GM20431 (cell line): ENCODE results near the gene DENND10.
"Not testable (repeated sequence)": the region's sequence is repeated elsewhere in the genome, so short reads cannot be mapped to it uniquely, and the experiment has no call there.

ENCODE experiments used
- in situ Hi-C: fragments of 300-500 bp; cut with MseI, MboI; formaldehyde crosslinking; loops from one replicate; pipeline ENCODE4 v1.15.0; 2020; ENCODE audit warnings: low sequenced_read_pairs; ENCODE audit not compliant: unreplicated experiment

The DENND10 gene

DNA sequence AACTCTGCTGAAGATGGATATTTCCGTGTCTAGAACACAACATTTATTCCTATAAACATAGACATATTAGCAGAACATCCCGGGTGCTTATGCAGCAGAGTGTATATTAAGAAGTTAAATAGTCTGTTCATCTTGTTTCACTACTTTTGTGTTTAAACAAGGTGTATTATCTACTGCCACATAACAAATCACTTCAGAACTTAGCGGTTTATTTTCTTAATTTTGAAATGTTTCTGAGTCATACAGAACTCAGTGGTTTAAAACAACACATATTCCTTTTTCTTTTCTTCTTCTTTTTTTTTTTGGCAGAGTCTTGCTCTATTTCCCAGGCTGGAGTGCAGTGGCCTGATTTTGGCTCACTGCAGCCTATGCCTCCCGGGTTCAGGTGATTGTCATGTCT lies 25.8 kb downstream of the DENND10 start:
- in situ Hi-C loops = no loop called here

GRCh38 chr10:119131512-119132240 lies 27.8 kb downstream of the DENND10 start:
- in situ Hi-C loops = no loop called here

DNA sequence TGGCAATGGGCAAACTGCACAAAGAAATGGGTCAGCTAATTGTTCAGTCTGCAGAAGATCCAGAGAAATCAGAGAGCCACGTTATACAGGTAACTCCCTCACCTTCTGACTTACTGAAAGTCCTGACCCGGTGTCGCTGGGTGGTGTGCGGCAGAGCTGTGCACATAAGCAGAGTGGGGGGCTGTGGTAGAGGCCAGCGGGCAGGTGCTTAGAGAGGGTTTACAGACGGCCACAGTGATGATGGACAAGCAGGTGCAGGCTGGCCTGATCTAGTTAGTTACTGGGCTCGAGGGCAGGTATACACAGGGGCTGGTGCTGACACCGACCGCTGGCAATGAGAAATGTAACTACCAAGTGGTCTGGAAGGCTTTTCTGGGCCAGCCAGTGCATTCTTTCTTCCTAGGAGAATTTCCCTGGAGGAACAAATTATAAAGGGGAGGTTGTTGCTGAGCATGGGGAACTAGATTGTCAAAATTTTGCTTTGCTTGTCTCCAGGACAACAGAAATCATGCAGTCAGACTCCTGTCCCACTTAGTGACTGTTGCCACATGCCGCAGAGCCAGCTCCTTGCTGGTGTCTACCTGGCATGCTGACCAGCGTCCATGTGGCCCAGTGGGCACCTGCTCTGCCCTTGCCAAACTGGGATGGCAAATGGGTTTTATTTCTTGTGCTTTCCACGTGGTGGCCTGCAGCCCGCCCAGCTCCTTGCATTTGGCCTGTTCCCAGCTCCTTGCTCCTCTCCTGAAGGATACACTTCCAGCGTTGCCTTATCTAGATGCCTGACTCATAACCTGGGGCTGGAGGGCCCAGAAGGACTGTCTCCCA lies 28.8 kb downstream of the DENND10 start:
- in situ Hi-C loops = no loop called here

GRCh38 chr10:119133949-119134348 lies 30.0 kb downstream of the DENND10 start:
- in situ Hi-C loops = no loop called here

DNA sequence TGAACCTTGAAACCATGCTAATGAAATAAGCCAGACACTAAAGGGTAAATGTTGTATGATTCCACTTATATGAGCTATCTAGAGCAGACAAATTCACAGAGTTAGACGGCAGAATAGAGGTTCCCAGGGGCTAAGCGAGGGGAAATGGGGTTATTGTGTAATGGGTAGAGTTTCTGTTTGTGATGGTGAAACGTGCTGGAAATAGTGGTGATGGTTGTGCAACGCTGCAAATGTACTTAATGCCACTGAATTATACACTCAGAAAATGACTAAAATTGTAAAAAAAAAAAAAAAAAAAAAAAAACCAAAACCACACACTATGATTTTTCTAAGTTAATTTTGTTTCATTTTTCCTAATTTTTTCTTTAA lies 31.6 kb downstream of the DENND10 start:
- in situ Hi-C loops = no loop called here

DNA sequence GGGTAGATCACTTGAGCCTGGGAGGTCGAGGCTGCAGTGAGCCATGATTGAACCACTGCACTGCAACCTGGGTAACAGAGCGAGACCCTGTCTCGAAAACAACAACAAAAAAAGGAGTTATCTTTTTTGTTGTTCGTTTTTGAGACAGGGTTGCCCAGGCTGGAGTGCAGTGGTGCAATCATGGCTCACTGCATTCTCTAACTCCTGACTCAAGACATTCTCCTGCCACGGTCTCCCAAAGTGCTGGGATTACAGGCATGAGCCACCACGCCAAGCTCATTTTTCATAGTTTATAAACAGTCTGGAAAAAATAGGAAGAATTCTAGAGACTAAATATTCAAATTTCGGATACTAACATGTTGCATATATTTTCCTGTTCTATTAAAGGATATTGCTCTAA lies 32.2 kb downstream of the DENND10 start:
- in situ Hi-C loops = no loop called here

DNA sequence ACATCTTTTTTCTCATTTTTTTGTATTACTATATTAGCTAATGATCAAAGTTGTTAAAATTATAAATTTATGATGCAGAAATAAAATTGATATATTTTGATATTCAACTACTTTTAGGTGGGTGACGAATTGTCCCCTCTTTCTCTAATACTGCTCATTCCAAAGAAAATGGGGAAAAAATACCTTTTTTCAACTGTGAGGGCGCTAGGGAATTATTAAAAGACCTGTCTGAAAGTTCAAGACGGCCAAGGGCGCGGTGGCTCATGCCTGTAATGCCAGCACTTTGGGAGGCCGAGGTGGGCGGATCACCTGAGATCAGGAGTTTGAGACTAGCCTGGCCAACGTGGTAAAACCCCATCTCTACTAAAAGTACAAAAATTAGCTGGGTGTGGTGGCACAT lies 34.0 kb downstream of the DENND10 start:
- in situ Hi-C loops = not testable (repeated sequence)

DNA sequence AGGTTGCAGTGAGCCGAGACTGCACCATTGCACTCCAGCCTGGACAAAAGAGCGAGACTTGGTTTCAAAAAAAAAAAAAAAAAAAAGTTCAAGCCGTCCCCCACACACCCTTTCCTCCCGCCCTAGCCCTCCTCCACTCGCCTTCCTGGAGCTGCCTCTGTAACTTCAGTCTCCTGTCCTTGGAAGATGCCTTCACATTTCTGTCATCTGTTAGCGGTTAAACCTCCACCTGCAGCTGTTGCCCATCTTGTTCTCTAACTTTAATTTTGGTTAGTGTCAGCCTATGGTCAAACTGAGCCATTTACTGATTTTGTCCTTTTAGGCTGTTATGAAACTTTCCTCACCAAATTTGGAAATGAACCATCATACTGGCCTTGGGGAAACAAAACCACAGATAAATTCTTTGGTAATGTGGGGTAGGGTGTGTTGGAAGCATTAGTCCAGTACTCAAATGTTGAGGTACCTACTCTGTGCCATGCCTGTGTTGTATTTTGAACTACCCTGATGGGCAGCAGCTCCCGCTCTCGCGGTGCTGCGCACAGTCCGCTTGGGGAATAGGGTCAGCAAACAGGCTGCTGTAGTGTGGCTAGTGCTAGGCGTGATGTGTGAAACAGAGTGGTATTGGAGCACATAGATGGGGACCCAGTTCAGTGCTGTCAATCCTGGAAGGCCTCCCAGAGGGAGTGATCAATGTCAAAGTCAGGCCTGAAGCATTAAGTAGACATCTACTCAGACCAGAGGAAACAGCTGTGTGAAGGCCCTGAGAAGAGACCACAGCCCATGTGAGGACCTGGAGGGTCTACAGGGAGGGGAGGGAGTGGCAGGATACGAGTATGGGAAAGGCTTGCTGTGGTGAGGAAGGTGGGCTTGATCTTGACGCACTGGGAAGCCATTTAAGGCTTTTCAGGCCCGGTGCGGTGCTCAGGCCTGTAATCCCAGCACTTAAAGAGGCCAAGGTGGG lies 34.7 kb downstream of the DENND10 start:
- in situ Hi-C loops = no loop called here

- in situ Hi-C loops = no loop called here
Measured at GRCh38 chr10:119139464-119140067, 35.7 kb downstream of the DENND10 start.

DNA sequence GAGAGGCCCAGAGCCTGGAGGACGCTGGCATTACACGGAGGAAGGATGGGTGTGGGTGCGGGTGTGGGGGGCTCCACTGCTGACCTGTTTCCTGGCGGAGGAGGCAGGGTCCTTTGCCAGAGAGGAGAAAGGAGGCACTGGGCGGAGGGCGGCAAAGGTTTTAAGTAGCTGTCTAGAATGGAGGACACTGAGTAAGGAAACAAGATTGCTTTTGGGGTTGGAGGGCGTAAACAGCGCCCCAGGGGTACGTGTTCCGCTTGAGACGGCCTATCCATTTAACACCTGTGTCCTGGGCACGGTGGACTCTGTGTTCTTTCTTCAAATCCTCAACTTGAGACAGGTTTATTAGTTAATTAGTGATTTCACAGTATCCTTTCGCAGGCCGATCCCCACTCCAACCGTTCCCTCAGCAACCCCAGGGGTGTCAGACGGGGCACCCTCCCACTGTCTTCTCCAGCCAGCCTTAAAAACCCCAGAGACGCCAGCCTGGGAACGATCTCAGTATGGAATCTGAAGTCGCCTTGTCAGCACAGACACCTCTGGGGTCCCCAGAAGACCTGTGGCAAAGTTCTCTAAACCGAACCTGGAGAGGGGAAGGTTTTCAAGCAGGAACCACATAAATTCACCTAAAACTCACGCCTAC lies 36.8 kb downstream of the DENND10 start:
- in situ Hi-C loops = no loop called here

- in situ Hi-C loops = no loop called here
Measured at GRCh38 chr10:119143657-119144056, 39.7 kb downstream of the DENND10 start.

DNA sequence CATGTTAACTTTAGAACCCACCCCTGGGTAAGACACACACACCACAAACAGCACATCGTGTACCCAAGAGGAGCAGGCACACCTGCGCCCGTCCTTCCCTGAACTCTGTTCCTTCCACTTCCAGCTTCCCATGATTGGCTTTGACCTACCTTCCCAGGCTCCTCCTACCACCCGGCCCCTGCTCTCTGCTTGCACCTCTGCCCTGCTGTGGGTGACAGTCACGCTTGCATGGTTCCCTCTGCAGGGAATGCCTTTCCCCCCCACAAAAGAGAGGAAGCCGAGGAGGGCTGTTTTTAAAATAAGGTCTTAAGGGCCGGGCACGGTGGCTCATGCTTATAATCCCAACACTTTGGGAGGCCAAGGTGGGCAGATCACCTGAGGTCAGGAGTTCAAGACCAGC lies 45.2 kb downstream of the DENND10 start:
- in situ Hi-C loops = no loop called here

GRCh38 chr10:119149729-119150128 lies 45.8 kb downstream of the DENND10 start:
- in situ Hi-C loops = no loop called here

GRCh38 chr10:119151601-119152000 lies 47.7 kb downstream of the DENND10 start:
- in situ Hi-C loops = not testable (repeated sequence)

GRCh38 chr10:119153041-119153440 lies 49.1 kb downstream of the DENND10 start:
- in situ Hi-C loops = no loop called here

DNA sequence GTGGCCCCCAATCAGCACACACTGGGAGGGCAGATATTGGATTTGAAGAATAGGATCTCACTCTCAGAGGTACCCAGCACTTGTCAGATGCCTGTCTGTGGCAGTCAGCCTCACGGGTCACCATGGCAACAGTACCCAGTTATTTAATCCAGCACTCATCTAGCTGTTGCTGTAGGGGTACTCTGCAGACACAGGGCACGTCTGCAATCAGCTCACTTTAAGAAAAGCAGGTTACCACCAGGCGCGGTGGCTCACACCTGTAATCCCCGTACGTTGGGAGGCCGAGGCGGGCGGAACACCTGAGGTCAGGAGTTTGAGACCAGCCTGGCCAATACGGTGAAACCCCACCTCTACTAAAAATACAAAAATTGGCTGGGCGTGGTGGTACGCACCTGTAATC lies 49.7 kb downstream of the DENND10 start:
- in situ Hi-C loops = no loop called here

DNA sequence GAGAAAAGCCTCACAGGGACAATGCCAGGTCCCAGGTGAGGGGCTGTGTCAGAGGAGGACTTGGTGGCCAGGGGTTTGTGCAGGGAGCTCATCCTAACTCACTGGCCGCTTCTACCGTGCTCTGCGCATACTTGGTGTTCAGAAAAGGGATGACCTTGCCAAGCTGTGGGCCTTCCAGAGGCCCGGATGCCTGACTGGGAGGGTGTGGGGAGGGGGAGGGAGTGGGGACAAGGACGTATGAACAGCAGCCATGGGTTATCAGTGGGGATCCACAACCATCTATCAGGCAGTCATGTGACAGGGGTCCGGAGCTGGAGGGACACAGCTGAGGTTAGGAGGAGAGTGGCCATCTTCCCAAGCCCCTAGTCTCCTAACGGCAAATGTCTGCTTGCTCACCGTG lies 55.4 kb downstream of the DENND10 start:
- in situ Hi-C loops = no loop called here

DNA sequence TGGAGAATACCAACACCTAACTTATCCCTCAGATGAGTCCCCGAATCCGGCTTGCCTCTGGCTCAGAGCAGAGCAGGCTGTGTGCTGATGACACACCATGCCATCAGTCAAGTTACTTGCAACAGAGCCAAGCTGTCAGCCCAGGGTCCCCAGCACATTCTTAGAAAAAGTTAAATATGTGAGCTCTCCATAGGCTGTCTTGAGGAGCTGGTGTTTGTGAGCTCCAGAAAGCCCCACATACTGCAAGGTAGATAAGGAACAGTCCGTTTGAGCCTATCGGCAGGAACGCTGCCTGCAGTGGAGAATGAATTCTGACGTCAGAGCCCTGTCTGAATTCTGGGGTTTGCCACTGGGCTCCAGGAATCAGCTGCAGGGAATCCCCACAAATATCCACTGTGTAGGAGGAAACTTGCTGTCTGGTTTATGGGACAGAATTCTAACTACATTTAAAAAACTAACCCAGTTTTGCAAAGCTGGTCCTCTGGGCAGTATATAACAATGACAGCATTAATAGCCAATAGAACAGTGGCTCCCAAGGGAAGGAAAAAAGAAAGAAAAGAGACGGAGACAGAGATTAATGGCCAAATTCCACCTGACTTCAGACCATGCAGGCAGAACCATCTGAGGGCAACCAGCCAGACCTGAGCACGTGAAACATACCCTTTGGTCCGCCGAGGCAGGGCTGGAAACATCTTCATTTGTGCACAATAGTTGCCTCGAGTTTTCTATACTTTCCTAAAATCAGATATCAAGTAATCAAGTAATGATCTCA lies 58.0 kb downstream of the DENND10 start:
- in situ Hi-C loops = no loop called here
